NCI-H345 treated with DMSO at 0.1 percent for 48 hours (cell line): ENCODE measurements around the gene PIAS1.
A peak's percentile ranks its signal among the peaks of the same experiment; 100 is the strongest.
"Not testable (repeated sequence)": the region's sequence is repeated elsewhere in the genome, so short reads cannot be mapped to it uniquely, and the experiment has no call there.

Experiments
- DNase-seq: peaks from one replicate; lab custom pipeline; 2025; ENCODE audit not compliant: unreplicated experiment; lab: John Stamatoyannopoulos, UW

PIAS1 gene

DNA sequence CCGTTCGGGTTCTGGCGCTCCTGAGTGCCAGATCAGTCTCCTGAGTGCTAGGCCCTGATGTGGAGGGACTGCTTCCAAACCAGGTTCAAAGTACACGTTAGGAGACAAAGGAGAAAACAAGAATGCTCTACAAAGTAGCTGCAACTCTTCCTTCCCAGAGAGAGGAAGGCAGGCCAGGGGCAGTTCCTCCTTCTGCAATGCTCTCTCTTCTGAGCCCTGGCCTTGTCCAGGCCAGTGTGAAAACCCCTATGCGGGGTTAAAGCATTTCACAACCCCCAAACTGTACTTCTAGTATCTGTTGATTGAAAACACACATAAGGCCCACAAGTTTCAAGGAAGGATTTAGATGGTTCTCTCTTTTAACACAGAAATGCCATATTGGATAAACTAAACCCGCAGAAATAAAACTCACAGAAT, 160.7 kb downstream of the PIAS1 start:
- no peak for DNase-seq

DNA sequence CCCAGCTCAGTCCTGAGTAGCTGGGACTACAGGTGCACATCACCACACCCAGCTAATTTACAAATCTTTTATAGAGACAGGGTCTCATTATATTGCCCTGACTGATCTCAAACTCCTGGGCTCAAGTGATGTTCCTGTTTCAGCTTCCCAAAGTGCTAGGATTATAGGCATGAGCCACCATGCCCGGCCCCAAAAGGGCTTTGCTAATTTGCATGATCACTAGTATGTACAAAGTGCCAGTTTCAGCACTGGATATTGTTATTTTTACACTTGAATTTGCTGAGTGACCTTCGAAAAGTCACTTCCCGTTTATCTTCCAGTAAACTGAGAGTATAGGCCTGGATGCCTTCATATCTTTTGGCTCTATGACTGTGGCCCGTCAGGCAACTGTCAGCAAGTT, 163.2 kb downstream of the PIAS1 start:
- no peak for DNase-seq

DNA sequence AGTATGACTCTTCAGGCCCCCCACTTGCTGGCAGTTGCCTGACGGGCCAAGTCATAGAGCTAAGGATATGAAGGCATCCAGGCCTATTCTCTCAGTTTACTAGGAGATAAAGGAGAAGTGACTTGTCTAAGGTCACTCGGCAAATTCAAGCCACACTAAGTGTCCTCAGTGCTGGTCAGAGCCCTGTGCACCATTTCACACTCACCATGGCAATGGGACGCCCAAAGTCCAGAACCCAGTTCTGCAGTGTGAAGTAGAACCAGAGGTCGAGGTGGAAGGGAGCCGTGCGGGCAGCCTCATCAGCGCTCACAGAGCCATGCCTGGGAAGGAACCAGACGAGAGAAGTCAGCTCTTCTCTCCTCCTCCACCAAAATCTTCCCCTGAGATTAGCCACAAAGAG, 164.2 kb downstream of the PIAS1 start:
- DNase-seq = no peak

DNA sequence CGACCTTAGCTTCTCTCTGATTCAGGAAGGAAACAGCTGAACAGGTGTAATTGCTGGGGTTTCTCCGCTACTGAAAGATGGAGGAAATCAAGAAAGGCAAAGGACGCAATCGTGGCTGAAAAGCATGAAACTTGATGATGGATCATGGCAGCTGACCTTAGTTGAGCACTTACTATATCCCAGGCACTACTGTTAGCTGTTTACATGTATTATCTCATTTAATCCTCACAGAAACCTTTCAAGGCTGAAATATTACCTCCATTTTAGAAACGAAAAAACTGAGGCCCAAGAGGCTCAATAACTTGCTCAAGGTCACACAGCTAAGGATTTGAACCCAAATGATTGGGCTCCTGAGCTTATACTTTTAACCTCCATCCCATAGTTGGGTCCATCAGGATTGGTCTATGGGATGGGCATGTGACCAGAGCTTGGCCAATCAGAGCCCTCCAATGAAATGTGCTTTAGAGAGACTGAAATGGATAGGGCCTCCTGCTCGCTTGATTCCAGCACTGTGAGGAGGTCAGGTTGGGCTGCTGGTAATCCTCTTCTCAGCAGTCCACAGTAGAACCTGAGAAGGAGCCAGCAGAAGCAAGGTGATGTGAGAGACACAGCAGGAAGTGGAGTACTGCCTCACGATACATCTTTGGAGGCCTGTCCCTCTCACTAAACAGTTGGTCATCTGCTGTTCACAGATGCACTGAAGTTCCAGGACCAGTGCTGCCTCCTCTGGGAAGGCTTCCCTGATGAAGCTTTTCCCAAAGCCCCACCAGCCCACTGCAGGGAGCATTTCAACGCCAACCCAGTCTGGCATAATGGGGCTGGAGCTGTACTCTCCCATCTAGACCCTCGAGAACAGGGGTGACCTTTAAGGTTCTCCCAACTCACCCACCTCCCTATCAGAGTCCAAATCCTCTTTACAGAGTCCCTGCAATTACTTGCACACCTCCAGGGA, 165.0 kb downstream of the PIAS1 start:
- DNase-seq = no peak

DNA sequence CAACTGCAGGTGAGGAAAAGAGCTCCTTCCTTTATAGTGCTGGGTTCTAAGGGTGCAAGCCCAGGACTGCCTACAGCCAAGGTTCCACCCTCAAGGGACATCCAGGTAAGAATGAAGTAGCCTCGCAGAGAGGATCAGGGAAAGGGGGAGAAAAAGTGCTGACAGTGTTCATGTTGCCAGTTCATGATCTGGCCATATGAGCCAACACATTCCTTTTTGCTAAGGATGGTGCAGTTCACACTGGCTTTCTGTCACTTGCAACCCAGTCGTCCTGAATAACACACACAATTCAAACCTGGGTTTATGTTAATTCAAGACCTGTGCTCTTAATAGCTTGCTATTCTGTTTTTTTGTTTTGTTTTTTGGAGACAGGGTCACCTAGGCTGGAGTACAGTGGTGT, 166.4 kb downstream of the PIAS1 start:
- DNase-seq = no peak

DNA sequence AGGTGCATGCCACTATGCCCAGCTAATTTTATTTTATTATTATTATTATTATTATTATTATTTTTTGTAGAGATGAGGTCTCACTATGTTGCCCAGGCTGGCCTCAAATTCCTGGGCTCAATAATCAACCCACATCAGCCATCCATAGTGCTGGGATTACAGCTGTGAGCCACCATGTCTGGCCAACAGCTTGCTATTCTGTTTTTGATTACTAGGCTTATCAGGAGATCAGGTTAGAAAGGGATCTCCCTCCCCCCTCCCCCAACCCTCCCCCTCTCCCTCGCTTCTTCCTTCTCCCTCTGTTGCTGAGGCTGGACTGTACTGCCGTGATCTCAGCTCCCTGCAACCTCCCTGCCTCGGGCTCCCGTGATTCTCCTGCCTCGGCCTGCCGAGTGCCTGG, 166.9 kb downstream of the PIAS1 start:
- no peak for DNase-seq

DNA sequence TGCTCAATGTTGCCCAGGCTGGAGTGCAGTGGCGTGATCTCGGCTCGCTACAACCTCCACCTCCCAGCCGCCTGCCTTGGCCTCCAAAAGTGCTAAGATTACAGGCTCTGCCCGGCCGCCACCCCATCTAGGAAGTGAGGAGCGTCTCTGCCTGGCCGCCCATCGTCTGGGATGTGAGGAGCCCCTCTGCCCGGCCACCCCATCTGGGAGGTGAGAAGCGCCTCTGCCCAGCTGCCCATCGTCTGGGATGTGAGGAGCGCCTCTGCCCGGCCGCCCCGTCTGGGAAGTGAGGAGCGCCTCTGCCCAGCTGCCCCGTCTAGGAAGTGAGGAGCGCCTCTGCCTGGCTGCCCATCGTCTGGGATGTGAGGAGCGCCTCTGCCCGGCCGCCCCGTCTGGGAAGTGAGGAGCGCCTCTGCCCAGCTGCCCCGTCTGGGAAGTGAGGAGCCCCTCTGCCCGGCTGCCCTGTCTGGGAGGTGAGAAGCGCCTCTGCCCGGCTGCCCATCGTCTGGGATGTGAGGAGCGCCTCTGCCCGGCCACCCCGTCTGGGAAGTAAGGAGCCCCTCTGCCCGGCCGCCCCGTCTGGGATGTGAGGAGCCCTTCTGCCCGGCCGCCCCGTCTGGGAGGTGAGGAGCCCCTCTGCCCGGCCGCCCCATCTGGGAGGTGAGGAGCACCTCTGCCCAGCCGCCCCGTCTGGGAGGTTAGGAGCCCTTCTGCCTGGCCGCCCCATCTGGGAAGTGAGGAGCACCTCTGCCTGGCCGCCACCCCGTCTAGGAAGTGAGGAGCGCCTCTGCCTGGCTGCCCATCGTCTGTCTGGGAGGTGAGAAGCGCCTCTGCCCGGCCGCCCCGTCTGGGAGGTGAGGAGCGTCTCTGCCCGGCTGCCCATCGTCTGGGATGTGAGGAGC, 167.7 kb downstream of the PIAS1 start:
- DNase-seq = not testable (repeated sequence)

DNA sequence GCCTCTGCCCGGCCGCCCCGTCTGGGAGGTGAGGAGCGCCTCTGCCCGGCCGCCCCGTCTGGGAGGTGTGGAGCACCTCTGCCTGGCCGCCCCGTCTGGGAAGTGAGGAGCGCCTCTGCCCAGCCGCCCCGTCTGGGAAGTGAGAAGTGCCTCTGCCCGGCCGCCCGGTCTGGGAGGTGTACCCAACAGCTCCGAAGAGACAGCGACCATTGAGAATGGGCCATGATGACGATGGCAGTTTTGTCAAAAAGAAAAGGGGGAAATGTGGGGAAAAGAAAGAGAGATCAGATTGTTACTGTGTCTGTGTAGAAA, 168.3 kb downstream of the PIAS1 start:
- DNase-seq = not testable (repeated sequence)

DNA sequence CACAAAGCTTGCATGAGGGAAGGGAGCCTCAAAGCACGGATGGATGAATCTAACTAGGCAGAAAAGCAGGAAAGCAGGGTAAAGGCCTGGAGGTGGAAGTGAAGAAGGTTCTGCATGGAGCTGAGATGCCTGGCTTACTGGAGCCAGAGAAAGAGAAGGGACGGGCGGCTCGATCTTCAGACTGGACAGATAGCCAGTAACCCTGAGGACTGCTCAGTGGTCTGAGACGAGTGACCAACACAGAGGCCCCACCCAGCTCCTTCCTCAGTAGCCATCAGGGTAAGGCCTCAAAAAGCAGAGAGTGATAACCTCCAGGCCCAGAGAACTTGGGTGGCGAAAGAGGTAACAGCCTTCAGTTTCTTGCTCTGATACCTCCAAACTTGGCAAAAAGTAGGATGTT, 169.1 kb downstream of the PIAS1 start:
- no peak for DNase-seq

DNA sequence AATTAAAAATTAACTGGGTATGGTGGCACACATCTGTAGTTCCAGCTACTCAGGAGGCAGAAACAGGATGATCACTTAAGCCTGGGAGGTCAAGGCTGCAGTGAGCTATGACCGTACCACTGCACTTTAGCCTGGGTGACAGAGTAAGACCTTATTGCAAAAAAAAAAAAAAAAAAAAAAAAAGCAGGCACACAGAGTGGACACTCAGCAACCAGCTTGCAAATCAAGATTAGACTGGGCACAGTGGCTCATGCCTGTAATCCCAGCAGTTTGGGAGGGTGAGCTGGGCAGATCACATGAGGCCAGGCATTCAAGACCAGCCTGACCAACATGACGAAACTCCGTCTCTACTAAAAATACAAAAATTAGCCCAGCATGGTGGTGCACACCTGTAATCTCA, 170.0 kb downstream of the PIAS1 start:
- no peak for DNase-seq

DNA sequence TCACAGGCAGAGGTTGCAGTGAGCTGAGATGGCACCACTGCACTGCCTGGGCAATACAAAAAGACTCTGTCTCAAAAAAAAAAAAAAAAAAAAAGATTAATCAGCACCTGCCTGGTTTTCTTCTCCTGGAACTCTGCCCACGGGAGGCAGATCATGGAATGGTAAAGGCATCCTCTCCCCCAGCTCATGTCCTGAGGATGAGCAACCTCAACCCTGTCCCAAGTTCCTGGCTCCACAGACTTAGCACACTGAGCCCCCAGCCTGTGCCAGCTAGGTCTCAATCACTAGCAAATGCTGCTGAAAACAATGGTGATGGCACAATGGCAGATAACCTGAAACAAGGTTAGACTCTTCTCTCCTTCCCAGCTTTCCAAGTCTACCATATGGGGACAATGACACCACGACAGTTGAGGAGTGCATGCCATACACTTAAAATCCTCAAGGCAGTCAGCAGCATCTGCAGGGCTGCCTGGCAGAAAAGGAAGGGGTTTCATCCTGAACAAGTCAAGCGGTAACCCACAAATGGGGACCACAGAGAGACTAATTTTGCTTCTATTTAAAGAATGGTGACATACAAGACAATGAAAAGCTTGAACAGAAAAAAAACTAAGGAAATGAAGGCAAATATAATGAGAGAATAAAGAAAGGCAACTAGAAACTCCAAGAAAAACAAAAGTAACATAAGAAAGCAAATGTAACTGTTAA, 170.6 kb downstream of the PIAS1 start:
- DNase-seq = no peak

DNA sequence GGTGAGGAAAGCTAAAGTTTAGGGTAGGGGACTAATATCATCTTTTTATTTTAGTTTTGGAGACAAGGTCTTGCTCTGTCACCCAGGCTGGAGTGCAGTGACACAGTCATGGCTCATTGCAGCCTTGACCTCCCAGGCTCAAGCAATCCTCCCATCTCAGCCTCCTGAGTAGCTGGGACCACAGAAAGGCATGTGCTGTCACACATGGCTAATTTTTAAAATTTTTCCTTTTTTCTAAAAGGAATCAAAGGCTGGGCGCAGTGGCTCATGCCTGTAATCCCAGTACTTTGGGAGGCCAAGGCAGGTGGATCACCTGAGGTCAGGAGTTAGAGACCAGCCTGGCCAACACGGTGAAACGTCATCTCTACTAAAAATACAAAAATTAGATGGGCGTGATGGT, 171.3 kb downstream of the PIAS1 start:
- not testable (repeated sequence) for DNase-seq

DNA sequence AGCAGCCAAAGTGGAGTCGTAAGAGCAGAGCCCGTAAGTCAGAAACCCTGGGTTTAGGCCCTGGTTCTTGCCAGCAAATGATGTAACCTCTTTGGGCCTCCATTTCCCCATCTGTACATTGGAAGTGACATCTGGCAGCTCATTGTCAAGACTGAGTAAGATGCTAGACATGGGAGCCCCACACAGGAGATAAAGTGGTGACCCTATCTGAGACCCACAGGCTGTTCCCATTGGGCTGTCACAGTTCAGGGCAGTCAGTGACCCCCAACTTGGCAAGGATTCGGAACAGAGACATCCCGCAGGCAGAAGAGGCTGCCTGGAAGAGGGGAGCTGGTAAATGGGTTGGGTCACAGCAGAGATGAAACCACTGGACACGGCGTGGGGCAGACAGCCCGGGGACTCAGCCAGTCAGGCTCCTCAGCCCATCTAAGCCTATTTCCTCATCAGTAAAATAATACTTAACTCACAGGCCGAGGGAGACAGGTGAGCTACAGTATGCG, 173.6 kb downstream of the PIAS1 start:
- DNase-seq = no peak

DNA sequence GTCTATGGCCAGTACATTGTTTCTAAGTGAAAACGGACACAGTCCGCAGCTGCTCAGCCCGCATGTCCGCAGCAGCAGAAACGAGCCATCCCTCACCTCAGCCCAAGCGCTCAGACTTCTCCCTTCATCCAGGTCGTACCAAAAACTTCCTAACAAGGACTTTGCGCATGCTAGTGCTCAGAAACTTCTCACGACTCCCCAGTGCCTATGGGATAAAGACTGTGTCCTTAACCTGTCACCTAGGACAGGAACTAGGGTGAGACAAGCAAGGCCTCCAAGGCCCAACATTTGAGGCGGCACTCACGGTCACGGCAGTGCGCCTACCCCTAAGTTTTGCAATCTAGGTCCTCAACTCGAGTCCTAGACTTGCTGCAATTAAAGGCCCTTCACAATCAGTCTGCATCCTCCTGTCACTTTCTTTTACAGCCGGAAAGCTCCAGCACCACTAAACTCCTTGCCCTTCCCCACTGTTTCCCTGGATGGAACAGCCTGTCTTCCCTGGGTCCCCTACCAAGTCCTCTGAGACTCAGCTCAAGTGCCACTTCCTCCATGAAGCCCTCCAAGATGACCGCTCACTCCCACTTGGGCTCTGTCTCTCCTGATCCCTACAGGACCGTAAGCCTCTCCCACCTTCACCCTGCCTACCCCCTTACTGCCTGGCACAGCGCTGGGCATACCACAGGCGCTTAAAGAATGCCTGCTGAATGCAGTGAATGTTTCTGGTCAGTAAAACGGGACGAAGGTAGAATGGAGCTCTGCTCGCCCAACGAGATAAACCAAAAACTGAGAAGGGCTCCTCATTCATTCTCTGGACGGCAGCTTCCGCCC, 174.2 kb downstream of the PIAS1 start:
- no peak for DNase-seq

DNA sequence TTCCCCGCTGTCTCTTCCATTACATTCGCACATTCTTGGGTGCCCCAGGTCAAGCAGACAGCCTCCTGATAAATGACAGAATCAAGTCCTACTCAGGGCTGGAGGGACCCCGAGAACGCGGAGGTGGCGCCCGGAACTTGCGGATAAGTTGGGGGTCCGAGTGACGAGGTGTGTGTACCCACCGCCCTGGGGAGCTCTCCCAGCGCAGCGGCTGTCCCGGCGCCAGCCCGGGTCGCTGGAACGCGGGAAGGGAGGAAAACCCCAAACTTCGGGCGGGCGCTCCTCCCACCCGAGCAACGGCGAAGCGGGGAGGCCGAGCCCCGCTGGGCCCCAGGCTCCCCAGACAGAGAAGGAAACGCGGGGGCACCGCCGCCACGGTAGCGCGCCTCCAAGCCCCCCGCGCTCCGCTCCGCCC, 174.9 kb downstream of the PIAS1 start:
- no peak for DNase-seq

DNA sequence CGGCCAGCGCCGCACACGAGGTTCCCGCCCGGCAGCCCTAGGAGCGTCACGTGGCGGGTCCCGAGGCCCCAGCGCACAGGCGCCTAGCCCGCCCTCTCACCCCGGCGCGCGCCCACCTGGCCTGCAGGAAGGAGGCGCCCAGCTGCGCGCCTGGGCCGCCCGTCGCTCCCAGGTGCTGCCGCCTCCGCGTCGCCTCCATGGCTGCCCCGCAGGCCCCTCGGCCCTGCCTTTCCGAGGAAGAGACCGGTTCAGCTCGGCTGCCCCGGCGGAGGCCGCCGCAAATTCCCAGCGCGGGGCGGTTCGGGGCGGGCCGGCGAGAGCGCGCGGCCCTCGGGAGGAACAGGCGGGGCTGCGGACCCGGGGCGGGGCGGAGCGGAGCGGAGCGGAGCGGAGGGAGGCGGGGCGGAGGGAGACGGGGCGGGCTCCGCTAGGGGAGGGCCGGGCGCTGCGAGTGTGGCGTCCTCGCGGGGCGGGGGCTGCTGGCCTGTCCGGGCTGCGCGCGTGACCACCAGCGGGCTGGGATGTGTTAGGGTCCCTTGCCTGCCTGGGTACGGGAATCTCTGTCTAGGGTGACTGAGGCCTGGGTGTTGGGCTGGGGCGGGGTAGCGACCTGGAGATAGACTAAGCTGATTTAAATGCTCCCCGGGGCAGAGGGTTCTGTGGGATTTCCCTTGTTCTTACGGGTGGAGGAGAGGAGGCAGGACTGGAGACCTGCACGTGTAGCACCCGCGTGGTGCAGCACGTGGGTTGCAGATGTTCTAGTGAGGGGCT, 175.5 kb downstream of the PIAS1 start, which contains the start of gene CLN6:
Gene CLN6, minus strand, starts transcription at position 343 of the 771 bp plus-strand sequence. Its CDS starts 144 bp downstream, at position 199.
- peak; percentile 33 for DNase-seq

DNA sequence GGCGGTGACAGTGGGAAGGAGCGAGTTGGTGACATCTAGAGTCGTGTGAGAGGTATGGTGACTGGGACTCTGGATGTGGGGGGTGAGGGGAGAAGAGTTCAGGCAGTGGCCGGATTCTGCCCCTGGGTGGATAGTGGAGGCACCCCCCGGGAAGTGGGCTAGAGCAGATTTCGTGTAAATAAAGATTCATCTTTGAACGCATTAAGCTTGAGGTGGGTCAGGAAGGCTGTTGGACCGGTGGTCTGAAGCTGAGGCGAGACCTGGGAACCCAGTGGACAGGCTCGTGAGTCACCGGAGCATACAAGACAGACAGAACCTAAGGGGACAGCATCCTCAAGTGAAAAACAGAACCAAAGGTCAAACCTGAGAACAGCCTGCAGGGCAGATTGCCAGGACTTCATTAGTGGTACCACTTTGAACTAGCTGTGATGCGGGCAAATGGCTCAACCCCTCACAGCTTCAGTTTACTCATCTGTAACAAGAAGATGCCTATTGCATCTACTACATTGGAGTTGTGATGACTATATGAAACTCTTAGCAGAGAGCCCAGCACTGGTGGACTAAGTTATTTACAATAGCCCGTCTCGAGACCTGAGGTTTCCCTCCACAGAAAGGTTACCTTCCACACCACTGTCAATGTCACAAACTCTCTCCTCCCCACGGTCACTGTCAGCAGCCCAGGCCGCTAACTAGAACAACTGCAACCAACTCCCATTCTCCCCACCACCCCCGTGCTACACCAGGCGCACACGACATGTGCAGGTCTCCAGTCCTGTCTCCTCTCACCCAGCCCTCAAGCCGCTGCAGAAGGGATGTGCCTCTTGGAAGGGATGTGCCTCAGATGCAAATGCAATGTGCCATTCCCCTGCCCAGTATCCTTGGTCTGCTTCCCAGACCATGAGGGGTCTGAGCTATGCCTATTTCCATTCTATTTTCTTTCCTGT, 176.3 kb downstream of the PIAS1 start:
- no peak for DNase-seq

DNA sequence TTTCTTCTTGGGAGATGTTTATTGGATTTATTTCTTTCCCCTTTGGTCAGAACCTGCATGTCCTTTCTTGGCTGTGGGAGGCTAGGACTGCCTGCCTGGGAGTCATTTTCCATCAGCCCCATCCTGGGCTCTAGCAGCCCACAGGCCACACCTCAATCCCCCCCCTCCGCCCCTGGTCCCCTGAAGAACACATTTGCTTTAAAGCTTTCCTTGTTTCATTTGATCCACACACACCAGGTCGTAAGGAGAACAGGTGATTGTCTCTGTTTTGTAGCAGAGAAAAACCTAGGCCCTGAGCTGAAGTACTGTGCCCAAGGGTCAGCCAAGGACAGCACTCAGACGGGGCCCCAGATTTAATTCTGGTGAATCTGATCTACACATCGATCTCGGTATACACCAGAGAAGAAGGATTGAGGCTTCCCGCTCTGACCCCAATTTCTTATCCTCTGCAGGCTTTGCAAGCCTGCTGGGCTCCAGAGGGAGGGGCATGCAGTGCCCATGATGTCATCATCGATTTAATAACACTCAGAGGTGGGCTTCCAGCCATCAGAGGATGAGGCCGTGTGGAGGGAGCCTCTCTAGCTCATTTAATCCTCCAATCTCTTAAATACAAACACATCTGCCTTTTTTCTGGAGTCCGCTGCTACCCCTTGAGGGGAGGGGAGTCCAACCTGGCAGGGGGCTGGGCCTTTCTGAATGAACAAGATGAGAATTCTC, 177.1 kb downstream of the PIAS1 start:
- no peak for DNase-seq
